Kidney (tissue), 14 donors: ENCODE measurements around the gene CRYBG1. TPM values are rescaled to one million over a fixed set of nuclear protein-coding genes. Genes with fewer than 3 reads are reported as not detected.

Experiments used
- DNase-seq, 5 donors: peaks; one replicate each; pipeline ENCODE4 v3.0.0-alpha.2; 2013 to 2020
- FAIRE-seq: peaks from 2 replicates; lab custom pipeline; 2012; peaks lifted over from hg19 to GRCh38; lab: Jason Lieb, UNC
- H3K27ac ChIP-seq, 2 donors: one replicate each; pipeline ENCODE4 v1.7.0; 2013; ENCODE audit warnings: low read depth in 2 of 2, low read length in 2 of 2, inconsistent platforms in 1 of 2
- H3K27me3 ChIP-seq: one replicate; pipeline ENCODE4 v1.7.1; 2013; ENCODE audit warnings: low read length, inconsistent platforms; ENCODE audit not compliant: control insufficient read depth, insufficient read depth
- H3K36me3 ChIP-seq, 3 donors: one replicate each; pipeline versions ENCODE4 v1.7.0 to v1.7.1; 2013; ENCODE audit warnings: low read length in 3 of 3, control low read depth in 1 of 3, inconsistent platforms in 1 of 3; ENCODE audit not compliant: insufficient read depth in 3 of 3, control insufficient read depth in 2 of 3
- H3K4me1 ChIP-seq, 3 donors: one replicate each; pipeline versions ENCODE4 v1.7.0 to v1.7.1; 2013; ENCODE audit warnings: low read length in 3 of 3, inconsistent platforms in 1 of 3, low read depth in 1 of 3; ENCODE audit not compliant: control insufficient read depth in 2 of 3, insufficient read depth in 2 of 3
- H3K4me3 ChIP-seq, 3 donors: one replicate each; pipeline versions ENCODE4 v1.7.0 to v1.8.1; 2013; ENCODE audit warnings: low read length in 3 of 3, control low read depth in 1 of 3, inconsistent platforms in 1 of 3
- H3K9ac ChIP-seq, 3 donors: one replicate each; pipeline versions ENCODE4 v1.7.0 to v1.7.1; 2013; ENCODE audit warnings: low read length in 3 of 3, control low read depth in 1 of 3, inconsistent platforms in 1 of 3
- H3K9me3 ChIP-seq, 3 donors: one replicate each; pipeline versions ENCODE4 v1.7.0 to v1.7.1; 2013; ENCODE audit warnings: low read length in 3 of 3, control low read depth in 1 of 3, inconsistent platforms in 1 of 3; ENCODE audit not compliant: control insufficient read depth in 2 of 3, insufficient read depth in 1 of 3
- intact Hi-C: fragments of 100-400 bp; cut with DNase I; formaldehyde crosslinking; loops from one replicate; pipeline ENCODE4 v1.11.1; 2022
- polyA plus RNA-seq: library from polyadenylated mRNA; stranded (reverse); fragments of 350-450 nt; fragmentation: Illumina TruSeq; extraction: RNeasy Lipid Tissue Mini Kit (QIAGEN cat#74804); gene quantifications from one replicate; pipeline ENCODE4 v1.2.3, GENCODE V29; 2014; ENCODE audit warnings: low read depth, low replicate concordance; ENCODE audit not compliant: insufficient read depth
- total RNA-seq: library from RNA; stranded (reverse); fragmentation: NEBNext Ultra II Directional; extraction: Animal tissue kit (Norgen Biotek cat#: 25700); gene quantifications from one replicate; pipeline ENCODE4 v1.2.1, GENCODE V29; 2021
- TF ChIP-seq, protein P1 (sequence below): IDR thresholded peaks from 3 replicates; pipeline ENCODE4 v1.5.1; 2012; ENCODE audit warnings: mild to moderate bottlenecking, moderate library complexity, borderline replicate concordance; ENCODE audit not compliant: insufficient read depth; ENCODE audit errors: extremely low read depth
- donor health status: control.
- donor health status: control.
- donor health status: control.
- donor health status: control.
- donor health status: control.
- donor health status: DM: yes; HTN: yes; CAD: no.
- donor health status: Normal renal cell carcinoma (clear cell type).

Gene CRYBG1
- total and polyA plus RNA-seq, 2 donors from 2014 or later: 7.0 to 32.6 TPM

DNA sequence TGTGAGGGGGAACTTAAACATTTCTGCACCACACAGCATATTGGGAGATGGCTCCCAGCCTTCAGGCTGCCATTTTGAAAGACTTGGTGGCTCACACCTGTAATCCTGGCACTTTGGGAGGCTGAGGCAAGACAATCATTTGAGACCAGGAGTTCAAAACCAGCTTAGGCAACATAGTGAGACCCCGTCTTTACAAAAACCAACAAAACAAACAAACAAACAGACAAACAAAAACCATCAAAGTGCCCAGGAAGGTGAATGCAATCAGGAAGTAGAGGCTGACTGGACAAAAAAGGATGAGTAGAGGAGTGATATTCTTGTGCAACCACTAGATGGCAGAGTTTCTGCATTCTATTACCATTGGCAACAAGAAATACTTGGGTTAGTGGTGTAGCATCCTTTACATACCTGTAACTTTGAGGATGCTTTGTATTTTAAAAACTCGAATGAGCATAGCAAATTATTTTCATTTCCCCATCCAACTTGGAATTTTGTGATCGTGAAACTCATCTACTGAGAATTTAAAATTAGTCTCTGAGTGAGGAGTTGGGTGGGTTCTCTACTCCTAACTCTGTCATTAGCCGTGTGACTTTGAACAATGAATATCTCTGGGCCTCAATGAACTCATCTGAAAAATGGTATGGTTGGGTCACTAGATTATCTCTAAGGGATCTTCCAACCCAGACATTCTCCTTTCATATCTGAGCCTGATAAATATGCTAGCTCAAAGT lies 84.4 kb downstream of the CRYBG1 start:
- H3K4me1 ChIP-seq: peaks cover 0 to 6% (median 6%) of the 10 kb centered on the region in 3 donors
- intact Hi-C loops: loop anchor here (10.0 kb wide), 2 partner anchors 120 to 540 kb away; no protein-coding TSS in a partner anchor
- DNase-seq (peak in 2 of 5 donors; percentile 64 to 73), FAIRE-seq (peak; percentile 84)
- no peaks in the 10 kb centered on the region for H3K36me3 ChIP-seq
- H3K27me3 ChIP-seq: no peaks in the 10 kb centered on the region
- no peak overlapping the region for H3K4me3 ChIP-seq
- H3K9me3 ChIP-seq: no peaks in the 10 kb centered on the region
- TF ChIP-seq, protein P1, sequence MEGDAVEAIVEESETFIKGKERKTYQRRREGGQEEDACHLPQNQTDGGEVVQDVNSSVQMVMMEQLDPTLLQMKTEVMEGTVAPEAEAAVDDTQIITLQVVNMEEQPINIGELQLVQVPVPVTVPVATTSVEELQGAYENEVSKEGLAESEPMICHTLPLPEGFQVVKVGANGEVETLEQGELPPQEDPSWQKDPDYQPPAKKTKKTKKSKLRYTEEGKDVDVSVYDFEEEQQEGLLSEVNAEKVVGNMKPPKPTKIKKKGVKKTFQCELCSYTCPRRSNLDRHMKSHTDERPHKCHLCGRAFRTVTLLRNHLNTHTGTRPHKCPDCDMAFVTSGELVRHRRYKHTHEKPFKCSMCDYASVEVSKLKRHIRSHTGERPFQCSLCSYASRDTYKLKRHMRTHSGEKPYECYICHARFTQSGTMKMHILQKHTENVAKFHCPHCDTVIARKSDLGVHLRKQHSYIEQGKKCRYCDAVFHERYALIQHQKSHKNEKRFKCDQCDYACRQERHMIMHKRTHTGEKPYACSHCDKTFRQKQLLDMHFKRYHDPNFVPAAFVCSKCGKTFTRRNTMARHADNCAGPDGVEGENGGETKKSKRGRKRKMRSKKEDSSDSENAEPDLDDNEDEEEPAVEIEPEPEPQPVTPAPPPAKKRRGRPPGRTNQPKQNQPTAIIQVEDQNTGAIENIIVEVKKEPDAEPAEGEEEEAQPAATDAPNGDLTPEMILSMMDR: peak; percentile 72
- no peak overlapping the region for H3K9ac ChIP-seq
- H3K27ac ChIP-seq: peak overlapping the region in 1 of 2 donors; percentile 5

DNA sequence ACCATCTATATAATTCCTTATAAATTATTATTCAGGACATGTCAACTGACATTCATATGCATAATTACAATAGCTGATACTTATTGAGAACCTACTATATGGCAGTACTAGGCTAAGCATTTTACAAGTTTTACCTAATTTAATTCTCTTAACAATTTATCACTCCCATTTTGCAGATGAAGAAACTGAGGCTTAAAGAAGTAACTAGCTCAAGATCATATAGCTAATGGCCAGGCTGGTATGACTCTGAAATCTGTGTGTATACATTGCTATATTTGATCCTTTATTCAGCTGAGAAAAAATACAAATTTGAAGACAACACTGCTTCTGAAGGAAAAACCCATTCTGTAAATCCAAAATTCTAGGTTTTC lies 85.0 kb downstream of the CRYBG1 start:
- no peak overlapping the region for H3K9ac ChIP-seq
- no peaks in the 10 kb centered on the region for H3K27me3 ChIP-seq
- intact Hi-C loops: loop anchor here (10.0 kb wide), 2 partner anchors 119 to 539 kb away; no protein-coding TSS in a partner anchor
- H3K27ac ChIP-seq: no peak overlapping the region
- no peaks in the 10 kb centered on the region for H3K36me3 ChIP-seq
- H3K4me3 ChIP-seq: no peak overlapping the region
- TF ChIP-seq, protein P1: no peak
- peaks cover 0 to 7% (median 6%) of the 10 kb centered on the region in 3 donors for H3K4me1 ChIP-seq
- no peak for FAIRE-seq
- H3K9me3 ChIP-seq: no peaks in the 10 kb centered on the region
- DNase-seq: no peak

DNA sequence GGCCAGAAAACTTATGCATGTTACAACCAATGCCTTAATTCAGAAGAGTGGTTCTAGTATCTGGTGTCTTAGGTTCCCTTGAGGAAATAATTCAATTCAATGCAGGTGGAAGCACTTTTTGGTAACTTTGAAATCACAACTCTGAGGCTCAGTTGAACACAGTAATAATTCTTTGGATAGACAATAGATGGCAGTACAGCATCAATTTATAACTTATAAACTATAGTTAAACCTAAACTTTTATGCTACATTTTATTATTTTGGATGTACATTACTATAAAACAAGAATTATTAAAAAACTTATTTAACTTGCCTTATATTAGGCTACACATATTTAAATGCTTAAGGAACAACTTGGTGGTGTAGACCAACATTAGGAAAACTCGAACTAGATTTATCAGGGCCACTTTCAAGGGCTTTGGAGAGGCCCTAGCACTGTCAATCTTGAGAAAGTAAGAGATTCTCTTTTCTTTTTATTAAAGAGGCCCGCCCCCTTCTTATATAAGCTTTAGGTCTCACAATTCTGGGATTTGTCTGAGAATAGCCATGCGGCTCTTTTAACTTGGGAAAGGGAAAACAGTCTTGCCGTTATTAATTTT lies 85.9 kb downstream of the CRYBG1 start:
- Histone ChIP-seq H3K36me3 (no peaks in the 10 kb centered on the region), H3K4me3 (no peak overlapping the region), H3K4me1 (peaks cover 0 to 12% (median 6%) of the 10 kb centered on the region in 3 donors), H3K9me3 (no peaks in the 10 kb centered on the region), H3K27me3 (no peaks in the 10 kb centered on the region), H3K9ac (no peak overlapping the region), H3K27ac (no peak overlapping the region)
- no peak for DNase-seq
- FAIRE-seq: peak; percentile 93
- TF ChIP-seq, protein P1: peak; percentile 59
- intact Hi-C loops: loop anchor here (10.0 kb wide), 2 partner anchors 118 to 538 kb away; no protein-coding TSS in a partner anchor
